A549 (cell line): ENCODE measurements around the gene KIF16B.

Experiments
- CEBPB ChIP-seq, 2 experiments: fragments of >200 bp in 1 of 2; sonication (Bioruptor Twin) in 1 of 2; formaldehyde crosslinking in 1 of 2; IDR thresholded peaks; 2 replicates each; pipeline ENCODE4 v1.6.1; 2012 to 2016
- CHD2 ChIP-seq: fragments of 150-350 bp; IDR thresholded peaks from 2 replicates; pipeline ENCODE4 v1.6.1; 2014; ENCODE audit warnings: low read length; ENCODE audit not compliant: partially characterized antibody
- CTCF ChIP-seq: fragments of >200 bp; sonication (Bioruptor Twin); formaldehyde crosslinking; IDR thresholded peaks from 3 replicates; pipeline ENCODE4 v1.5.1; 2016
- FOSL2 ChIP-seq, 2 experiments: fragments of 450-650 bp in 1 of 2; fragments of >200 bp in 1 of 2; sonication (Bioruptor Twin) in 1 of 2; formaldehyde crosslinking; IDR thresholded peaks; 2 replicates each; pipeline versions ENCODE4 v1.5.0 to v1.6.1; 2016 to 2020; ENCODE audit warnings: mild to moderate bottlenecking in 1 of 2, moderate library complexity in 1 of 2
- HDAC2 ChIP-seq: fragments of 200-600 bp; sonication (generic); IDR thresholded peaks from 2 replicates; pipeline ENCODE4 v1.6.1; 2016
- HMGXB4 ChIP-seq: fragments of 250-450 bp; sonication (Bioruptor Pico); IDR thresholded peaks from 2 replicates; pipeline ENCODE4 v1.5.0; 2021; ENCODE audit warnings: mild to moderate bottlenecking, moderate library complexity, borderline replicate concordance
- MAX ChIP-seq: IDR thresholded peaks from 2 replicates; pipeline ENCODE4 v1.6.1; 2012
- NR3C1 ChIP-seq: fragments of >200 bp; sonication (Bioruptor Twin); formaldehyde crosslinking; IDR thresholded peaks from 3 replicates; pipeline ENCODE4 v1.6.1; 2017
- PHF8 ChIP-seq: fragments of 200-600 bp; sonication (generic); IDR thresholded peaks from 2 replicates; pipeline ENCODE4 v1.6.1; 2016; ENCODE audit warnings: low read depth, mild to moderate bottlenecking, antibody characterized with exemption, moderate library complexity, borderline replicate concordance
- POLR2A ChIP-seq: IDR thresholded peaks from 2 replicates; pipeline ENCODE4 v1.6.1; 2012; ENCODE audit warnings: mild to moderate bottlenecking, low read length
- SREBF2 ChIP-seq: fragments of 450-650 bp; IDR thresholded peaks from 2 replicates; pipeline ENCODE4 v1.6.1; 2014; ENCODE audit warnings: mild to moderate bottlenecking, moderate library complexity
- USF2 ChIP-seq: fragments of 450-650 bp; IDR thresholded peaks from 2 replicates; pipeline ENCODE4 v1.6.1; 2014; ENCODE audit warnings: antibody characterized with exemption
- TF ChIP-seq, protein P1 (sequence below): fragments of >200 bp; sonication (Bioruptor Twin); formaldehyde crosslinking; IDR thresholded peaks from 3 replicates; pipeline ENCODE4 v1.6.1; 2016

DNA sequence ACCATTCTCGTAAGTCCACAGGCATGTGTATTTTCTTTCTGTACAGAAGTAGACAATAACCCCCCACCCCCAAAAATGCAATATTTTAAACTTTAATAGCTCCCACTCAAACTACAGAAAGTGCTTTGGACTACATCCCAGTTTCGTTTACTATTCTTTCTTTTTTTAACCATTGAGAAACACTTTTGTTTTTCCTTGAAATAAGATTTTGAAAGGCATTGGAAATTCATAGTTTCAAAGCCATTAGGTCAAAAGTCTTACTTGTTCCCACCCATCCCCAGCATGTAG is 140.0 kb downstream of the KIF16B start:
- TF ChIP-seq MAX (no peak), POLR2A (no peak), CTCF (no peak), CHD2 (no peak), HMGXB4 (CRISPR knock-in tag) (no peak), PHF8 (no peak), CEBPB (IDR thresholded peaks at IDR 0.05) (no peak), FOSL2 (IDR thresholded peaks at IDR 0.05) (no peak), FOSL2 (CRISPR knock-in tag; IDR thresholded peaks at IDR 0.05) (no peak), HDAC2 (no peak), SREBF2 (no peak), NR3C1 (no peak), USF2 (no peak)
- TF ChIP-seq, protein P1, sequence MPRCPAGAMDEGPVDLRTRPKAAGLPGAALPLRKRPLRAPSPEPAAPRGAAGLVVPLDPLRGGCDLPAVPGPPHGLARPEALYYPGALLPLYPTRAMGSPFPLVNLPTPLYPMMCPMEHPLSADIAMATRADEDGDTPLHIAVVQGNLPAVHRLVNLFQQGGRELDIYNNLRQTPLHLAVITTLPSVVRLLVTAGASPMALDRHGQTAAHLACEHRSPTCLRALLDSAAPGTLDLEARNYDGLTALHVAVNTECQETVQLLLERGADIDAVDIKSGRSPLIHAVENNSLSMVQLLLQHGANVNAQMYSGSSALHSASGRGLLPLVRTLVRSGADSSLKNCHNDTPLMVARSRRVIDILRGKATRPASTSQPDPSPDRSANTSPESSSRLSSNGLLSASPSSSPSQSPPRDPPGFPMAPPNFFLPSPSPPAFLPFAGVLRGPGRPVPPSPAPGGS: no peak
